OCI-LY1 (cell line): ENCODE measurements around the gene MRPL42.
"Not testable (repeated sequence)": the region's sequence is repeated elsewhere in the genome, so short reads cannot be mapped to it uniquely, and the experiment has no call there.

Experiments used
- CTCF ChIP-seq: fragments of 200-600 bp; sonication (generic), shearing (Covaris generic); IDR thresholded peaks from 2 replicates; pipeline ENCODE4 v1.5.1; 2017; ENCODE audit warnings: mild to moderate bottlenecking, antibody characterized with exemption, low read length, moderate library complexity, mixed read lengths
- EZH2 ChIP-seq: fragments of 200-600 bp; sonication (generic), shearing (Covaris generic); IDR thresholded peaks from 2 replicates; pipeline ENCODE4 v1.8.0; 2017; ENCODE audit warnings: borderline replicate concordance, mixed run types, mild to moderate bottlenecking, antibody characterized with exemption, low read length, moderate library complexity, mixed read lengths

GRCh38 chr12:93558685-93559084 lies 91.4 kb downstream of the MRPL42 start:
- TF ChIP-seq CTCF, EZH2: not testable (repeated sequence)
